ENCODE results near the gene SLC4A4.

SLC4A4 gene

GRCh38 chr4:71417150-71417549 is 78.3 kb downstream of the SLC4A4 start:
- no peak for DNase-seq

GRCh38 chr4:71426381-71427042 is 87.7 kb downstream of the SLC4A4 start:
- DNase-seq = no peak

GRCh38 chr4:71429106-71429505 is 90.3 kb downstream of the SLC4A4 start:
- no peak for DNase-seq

- no peak for DNase-seq
Observed at GRCh38 chr4:71429962-71430361, 91.1 kb downstream of the SLC4A4 start.

GRCh38 chr4:71430609-71431008 is 91.8 kb downstream of the SLC4A4 start:
- no peak for DNase-seq

GRCh38 chr4:71440612-71441011 is 101.8 kb downstream of the SLC4A4 start:
- no peak for DNase-seq

- DNase-seq = no peak
Observed at GRCh38 chr4:71441186-71442169, 102.7 kb downstream of the SLC4A4 start.

GRCh38 chr4:71442336-71442735 is 103.5 kb downstream of the SLC4A4 start:
- no peak for DNase-seq

- DNase-seq = no peak
Observed at GRCh38 chr4:71444395-71444794, 105.6 kb downstream of the SLC4A4 start.

GRCh38 chr4:71445811-71446210 is 107.0 kb downstream of the SLC4A4 start:
- no peak for DNase-seq

- DNase-seq = no peak
Observed at GRCh38 chr4:71446479-71447081, 107.8 kb downstream of the SLC4A4 start.

GRCh38 chr4:71449040-71449439 is 110.2 kb downstream of the SLC4A4 start:
- no peak for DNase-seq

- no peak for DNase-seq
Observed at GRCh38 chr4:71449878-71450277, 111.1 kb downstream of the SLC4A4 start.

- DNase-seq = no peak
Observed at GRCh38 chr4:71453531-71453930, 114.7 kb downstream of the SLC4A4 start.

- DNase-seq = no peak
Observed at GRCh38 chr4:71456841-71457240, 118.0 kb downstream of the SLC4A4 start.

GRCh38 chr4:71460371-71460770 is 121.6 kb downstream of the SLC4A4 start:
- no peak for DNase-seq

- no peak for DNase-seq
Observed at GRCh38 chr4:71461422-71461821, 122.6 kb downstream of the SLC4A4 start.

GRCh38 chr4:71466775-71467174 is 128.0 kb downstream of the SLC4A4 start:
- no peak for DNase-seq

- DNase-seq = no peak
Observed at GRCh38 chr4:71468116-71468710, 129.4 kb downstream of the SLC4A4 start.

GRCh38 chr4:71469541-71469940 is 130.7 kb downstream of the SLC4A4 start:
- DNase-seq = no peak

- no peak for DNase-seq
Observed at GRCh38 chr4:71470524-71470923, 131.7 kb downstream of the SLC4A4 start.

GRCh38 chr4:71472946-71473345 is 134.1 kb downstream of the SLC4A4 start:
- DNase-seq = no peak

Measured in T-helper 2 cell (primary cell).